ENCODE measurements around the gene PYGO1. TPM values are rescaled to one million over a fixed set of nuclear protein-coding genes. Genes with fewer than 3 reads are reported as not detected.

The PYGO1 gene
- total and polyA plus RNA-seq, 12 donors, result 1.6 to 12.4 (median 7.9) TPM

DNA sequence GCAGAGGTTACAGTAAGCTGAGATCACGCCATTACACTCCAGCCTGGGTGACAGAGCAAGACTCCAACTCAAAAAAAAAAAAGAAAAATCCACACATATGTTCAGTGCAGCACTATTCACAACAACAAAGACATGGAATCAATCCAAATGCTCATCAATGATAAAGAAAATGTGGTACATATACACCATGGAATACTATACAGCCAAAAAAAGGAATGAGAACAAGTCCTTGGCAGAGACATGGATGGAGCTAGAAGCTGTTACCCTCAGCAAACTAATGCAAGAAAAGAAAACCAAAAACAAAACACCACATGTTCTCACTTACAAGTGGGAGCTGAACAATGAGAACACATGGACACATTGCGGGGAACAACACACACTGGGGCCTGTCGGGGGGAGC, 25.5 kb downstream of the PYGO1 start:
- 73 to 99% (median 85%) methylated on average over 3 of the region's 3 CpGs for WGBS, 4 donors
- H3K4me3 ChIP-seq, result no peak overlapping the region
- no peaks in the 10 kb centered on the region for H3K36me3 ChIP-seq (replicated peaks in 1 of 2)
- H3K9me3 ChIP-seq (replicated peaks in 1 of 3), result no peaks in the 10 kb centered on the region
- DNase-seq, result no peak
- H3K4me1 ChIP-seq (replicated peaks in 1 of 2), result no peaks in the 10 kb centered on the region
- no peak for TF ChIP-seq POLR2A (IDR thresholded peaks at IDR 0.05)
- TF ChIP-seq, protein P1, sequence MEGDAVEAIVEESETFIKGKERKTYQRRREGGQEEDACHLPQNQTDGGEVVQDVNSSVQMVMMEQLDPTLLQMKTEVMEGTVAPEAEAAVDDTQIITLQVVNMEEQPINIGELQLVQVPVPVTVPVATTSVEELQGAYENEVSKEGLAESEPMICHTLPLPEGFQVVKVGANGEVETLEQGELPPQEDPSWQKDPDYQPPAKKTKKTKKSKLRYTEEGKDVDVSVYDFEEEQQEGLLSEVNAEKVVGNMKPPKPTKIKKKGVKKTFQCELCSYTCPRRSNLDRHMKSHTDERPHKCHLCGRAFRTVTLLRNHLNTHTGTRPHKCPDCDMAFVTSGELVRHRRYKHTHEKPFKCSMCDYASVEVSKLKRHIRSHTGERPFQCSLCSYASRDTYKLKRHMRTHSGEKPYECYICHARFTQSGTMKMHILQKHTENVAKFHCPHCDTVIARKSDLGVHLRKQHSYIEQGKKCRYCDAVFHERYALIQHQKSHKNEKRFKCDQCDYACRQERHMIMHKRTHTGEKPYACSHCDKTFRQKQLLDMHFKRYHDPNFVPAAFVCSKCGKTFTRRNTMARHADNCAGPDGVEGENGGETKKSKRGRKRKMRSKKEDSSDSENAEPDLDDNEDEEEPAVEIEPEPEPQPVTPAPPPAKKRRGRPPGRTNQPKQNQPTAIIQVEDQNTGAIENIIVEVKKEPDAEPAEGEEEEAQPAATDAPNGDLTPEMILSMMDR (IDR thresholded peaks at IDR 0.05), result no peak
- no peaks in the 10 kb centered on the region for H3K27me3 ChIP-seq
- intact Hi-C loops (cut with DNase I), result no loop called here
- H3K27ac ChIP-seq, result no peak overlapping the region

DNA sequence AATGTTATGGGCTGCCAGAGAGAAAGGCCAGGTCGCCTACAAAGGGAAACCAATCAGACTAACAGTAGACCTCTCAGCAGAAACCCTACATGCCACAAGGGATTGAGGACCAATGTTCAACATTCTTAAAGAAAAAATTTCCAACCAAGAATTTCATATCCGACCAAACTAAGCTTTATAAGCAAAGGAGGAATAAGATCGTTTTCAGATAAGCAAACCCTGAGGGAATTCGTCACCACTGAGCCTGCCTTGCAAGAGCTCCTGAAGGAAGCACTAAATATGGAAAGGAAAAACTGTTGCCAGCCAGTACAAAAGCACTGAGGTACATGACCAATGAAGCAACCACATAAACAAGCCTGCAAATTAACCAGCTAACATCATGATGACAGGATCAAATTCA, 33.1 kb downstream of the PYGO1 start:
- Histone ChIP-seq H3K27ac (no peak overlapping the region), H3K27me3 (no peaks in the 10 kb centered on the region), H3K9me3 (replicated peaks in 1 of 3) (peaks cover 0 to 10% (median 0%) of the 10 kb centered on the region in 3 donors), H3K4me3 (no peak overlapping the region), H3K4me1 (replicated peaks in 1 of 2) (no peaks in the 10 kb centered on the region), H3K36me3 (replicated peaks in 1 of 2) (no peaks in the 10 kb centered on the region)
- 93 to 96% (median 95%) methylated on average over 4 of the region's 4 CpGs for WGBS, 4 donors
- DNase-seq, result no peak
- intact Hi-C loops (cut with DNase I), result no loop called here
- TF ChIP-seq POLR2A (IDR thresholded peaks at IDR 0.05), result no peak
- TF ChIP-seq, protein P1 (IDR thresholded peaks at IDR 0.05), result no peak

DNA sequence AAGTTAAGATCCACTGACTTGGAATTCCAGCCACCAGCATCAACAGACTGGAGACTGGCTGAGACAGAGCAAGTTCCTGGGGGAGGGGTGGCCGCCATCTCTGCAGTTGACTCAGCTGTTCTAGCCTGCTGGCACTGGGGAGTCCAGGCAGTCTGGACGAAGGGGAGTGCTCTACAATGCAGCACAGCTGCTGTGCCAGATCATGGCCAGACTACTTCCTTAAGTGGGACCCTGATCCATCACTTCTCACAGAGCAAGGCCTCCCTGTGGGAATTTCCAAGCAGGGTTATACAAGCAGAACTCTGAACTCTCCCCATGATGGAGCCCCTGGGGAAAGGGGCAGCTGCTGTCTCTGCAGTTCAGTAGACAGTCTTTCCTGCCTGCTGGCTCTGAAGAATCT, 35.2 kb downstream of the PYGO1 start:
- H3K36me3 ChIP-seq (replicated peaks in 1 of 2), result no peaks in the 10 kb centered on the region
- TF ChIP-seq, protein P1 (IDR thresholded peaks at IDR 0.05), result no peak
- no peak for TF ChIP-seq POLR2A (IDR thresholded peaks at IDR 0.05)
- DNase-seq, result peak in 6 of 7 donors; percentile 18 to 61 (median 26)
- H3K4me1 ChIP-seq (replicated peaks in 1 of 2), result no peaks in the 10 kb centered on the region
- 67 to 93% (median 74%) methylated on average over 1 to 2 of the region's 2 CpGs; no CpG with 5 or more reads in 1 of the 4 donors for WGBS, 4 donors
- H3K27ac ChIP-seq, result no peak overlapping the region
- H3K27me3 ChIP-seq, result no peaks in the 10 kb centered on the region
- intact Hi-C loops (cut with DNase I), result no loop called here
- peaks cover 0 to 10% (median 0%) of the 10 kb centered on the region in 3 donors for H3K9me3 ChIP-seq (replicated peaks in 1 of 3)
- no peak overlapping the region for H3K4me3 ChIP-seq

DNA sequence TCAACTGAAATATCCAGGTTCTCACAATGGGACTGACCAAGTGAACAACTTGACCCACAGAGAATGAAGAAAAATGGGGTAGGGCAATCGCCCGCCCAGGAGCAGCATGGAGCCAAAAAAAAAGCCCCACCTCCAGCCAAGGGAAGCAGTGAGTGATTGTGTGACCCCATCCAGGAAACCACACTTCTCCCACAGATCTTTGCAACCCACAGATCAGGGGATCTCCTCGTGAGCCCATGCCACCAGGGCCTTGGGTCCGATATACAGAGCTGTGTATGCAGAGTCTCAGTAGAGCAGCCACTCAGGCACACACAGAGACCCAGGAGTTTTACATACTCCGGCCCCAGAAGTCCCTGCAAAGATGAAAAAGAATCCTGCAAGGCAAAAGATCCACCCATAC, 35.7 kb downstream of the PYGO1 start:
- no peak overlapping the region for H3K4me3 ChIP-seq
- no peaks in the 10 kb centered on the region for H3K36me3 ChIP-seq (replicated peaks in 1 of 2)
- peaks cover 0 to 10% (median 0%) of the 10 kb centered on the region in 3 donors for H3K9me3 ChIP-seq (replicated peaks in 1 of 3)
- no peak overlapping the region for H3K27ac ChIP-seq
- DNase-seq, result no peak
- TF ChIP-seq, protein P1 (IDR thresholded peaks at IDR 0.05), result no peak
- H3K27me3 ChIP-seq, result no peaks in the 10 kb centered on the region
- H3K4me1 ChIP-seq (replicated peaks in 1 of 2), result no peaks in the 10 kb centered on the region
- WGBS, 4 donors, result 73 to 96% (median 81%) methylated on average over 2 to 5 of the region's 5 CpGs
- intact Hi-C loops (cut with DNase I), result no loop called here

Data from adrenal gland (tissue), 12 donors.